Lower lobe of right lung (tissue), 2 donors: Measurements from ENCODE around the gene KSR2. TPM values are rescaled to one million over a fixed set of nuclear protein-coding genes. Genes with fewer than 3 reads are reported as not detected.
A peak's percentile ranks its signal among the peaks of the same experiment; 100 is the strongest.

ENCODE experiments used
- ATAC-seq, 2 donors: fragments of 200-7000 bp; cut with Tn5 transposase; one replicate each; pipeline ENCODE4 v1.9.1; 2020 to 2022; ENCODE audit warnings: mild to moderate bottlenecking in 2 of 2, moderate library complexity in 2 of 2
- DNase-seq: peaks from one replicate; pipeline ENCODE4 v3.0.0-alpha.2; 2020
- H3K27ac ChIP-seq: fragments of 200-600 bp; one replicate; pipeline ENCODE4 v1.8.0; 2022
- H3K27me3 ChIP-seq: fragments of 200-600 bp; one replicate; pipeline ENCODE4 v1.8.0; 2022; ENCODE audit warnings: low read depth
- H3K36me3 ChIP-seq: fragments of 200-600 bp; one replicate; pipeline ENCODE4 v1.8.0; 2022; ENCODE audit warnings: mild to moderate bottlenecking
- H3K4me1 ChIP-seq: fragments of 200-600 bp; one replicate; pipeline ENCODE4 v1.8.0; 2022
- H3K4me3 ChIP-seq: fragments of 200-600 bp; one replicate; pipeline ENCODE4 v1.8.0; 2022; ENCODE audit warnings: mild to moderate bottlenecking
- H3K9me3 ChIP-seq: fragments of 200-600 bp; one replicate; pipeline ENCODE4 v1.8.0; 2022
- CTCF ChIP-seq: fragments of 200-600 bp; IDR thresholded peaks from one replicate; pipeline ENCODE4 v1.8.0; 2022; ENCODE audit warnings: antibody characterized with exemption, mild to moderate bottlenecking
- intact Hi-C: fragments of 100-400 bp; cut with DNase I; formaldehyde crosslinking; loops from one replicate; pipeline ENCODE4 v1.11.0; 2022
- long read RNA-seq: library from polyadenylated mRNA; unstranded; transcript quantifications from one replicate; pipeline ENCODE4 v2.0.0, GENCODE V29; 2021
- total RNA-seq: library from RNA; stranded (reverse); fragmentation: NEBNext Ultra II Directional; extraction: Animal tissue kit (Norgen Biotek cat#: 25700); gene quantifications from one replicate; pipeline ENCODE4 v1.2.1, GENCODE V29; 2021
- donor health status: DM: no; HTN: yes; CAD: no; lungs with severe emphysema.

KSR2 gene
- total RNA-seq = 1.0 TPM
- long read RNA-seq, partial matches to known transcripts = 0 of 2 reads
- long read RNA-seq, other reads (novel, unspliced or antisense) = 2 of 2 reads

GRCh38 chr12:117968826-117969659 lies at the start of gene KSR2:
Gene KSR2 (minus strand): TSS chr12:117968990. CDS start chr12:117968255, 735 bp downstream.
- ATAC-seq (peak; percentile 95 to 97), DNase-seq (peak; percentile 92)
- intact Hi-C loops = no loop called here
- H3K27me3 ChIP-seq = peaks cover 29% of the 10 kb centered on the region
- no peak for TF ChIP-seq CTCF
- peak within 1 kb of the TSS; percentile 53 for H3K27ac ChIP-seq
- H3K36me3 ChIP-seq = no peaks in the 10 kb centered on the region
- H3K9me3 ChIP-seq = no peaks in the 10 kb centered on the region
- peaks cover 8% of the 10 kb centered on the region for H3K4me1 ChIP-seq
- peak within 1 kb of the TSS; percentile 54 for H3K4me3 ChIP-seq

DNA sequence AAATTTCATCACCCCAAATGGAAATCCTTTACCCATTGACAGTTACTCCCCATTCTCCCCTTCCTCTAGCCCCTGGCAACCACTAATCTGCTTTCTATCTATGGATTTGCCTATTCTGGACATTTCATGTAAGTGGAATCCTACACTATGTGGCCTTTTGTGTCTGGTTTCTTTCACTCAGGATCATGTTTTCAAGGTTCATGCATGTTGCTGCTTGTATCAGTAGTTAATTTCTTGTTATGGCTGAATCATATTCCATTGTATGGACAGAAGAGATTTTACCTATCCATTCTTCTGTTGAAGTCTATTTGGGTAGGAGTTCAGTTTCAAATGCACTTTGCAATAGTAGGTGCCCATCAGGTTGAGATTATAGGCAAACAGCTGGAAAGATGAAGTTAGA lies 49.1 kb upstream of the KSR2 start:
- ATAC-seq = no peak
- no peak overlapping the region for H3K27ac ChIP-seq
- no peak for TF ChIP-seq CTCF
- peaks cover 18% of the 10 kb centered on the region for H3K4me1 ChIP-seq
- no peak overlapping the region for H3K4me3 ChIP-seq
- H3K36me3 ChIP-seq = peaks cover 38% of the 10 kb centered on the region
- no peaks in the 10 kb centered on the region for H3K9me3 ChIP-seq
- no peak for DNase-seq
- intact Hi-C loops = no loop called here
- H3K27me3 ChIP-seq = no peaks in the 10 kb centered on the region

DNA sequence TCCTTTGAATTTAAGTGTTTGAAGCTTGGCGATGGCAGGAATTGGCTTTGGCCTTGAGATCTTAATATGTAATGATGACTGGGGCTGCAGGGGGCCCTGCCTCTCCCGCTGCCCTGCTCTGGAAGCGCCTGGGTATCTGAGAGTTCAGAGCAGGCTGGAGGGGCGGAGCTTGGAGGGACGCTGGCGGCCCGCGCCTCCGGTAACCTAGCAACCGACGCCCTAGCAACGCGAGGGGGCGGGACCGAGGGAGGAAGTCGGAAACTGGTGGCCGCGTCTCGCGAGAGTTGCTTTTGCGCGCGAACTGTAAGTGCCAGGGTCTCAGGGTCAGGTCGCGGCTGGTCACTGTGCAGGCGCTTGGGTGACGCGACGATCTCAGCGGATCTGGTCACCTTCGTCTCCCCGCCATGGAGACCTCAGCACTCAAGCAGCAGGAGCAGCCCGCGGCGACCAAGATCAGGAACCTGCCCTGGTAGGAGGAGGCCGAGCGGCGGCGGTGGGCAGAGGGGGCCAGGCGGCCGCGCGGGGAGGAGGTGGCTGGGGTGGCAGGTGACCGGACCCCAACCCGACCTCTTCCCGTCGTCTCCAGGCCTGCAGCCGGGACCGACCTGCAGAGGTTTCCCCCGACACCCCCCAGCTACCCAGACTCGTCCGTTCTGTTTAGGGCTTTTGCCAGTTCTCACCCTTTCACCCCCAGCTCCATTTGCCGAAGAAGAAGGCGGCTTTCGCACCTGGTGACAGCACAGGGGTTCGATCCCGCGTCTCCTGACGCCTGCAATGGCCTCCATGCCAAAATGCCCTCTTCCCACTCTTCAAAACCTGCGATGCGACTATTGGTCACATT lies 47.9 kb upstream of the KSR2 start, which contains the start of gene RFC5:
TSS of gene RFC5 (plus strand) at position 280 of the 841 bp plus-strand sequence. CDS start at position 405, 125 bp downstream.
- DNase-seq (peak; percentile 99), ATAC-seq (peak; percentile 98 to 100)
- H3K27me3 ChIP-seq = no peaks in the 10 kb centered on the region
- H3K4me1 ChIP-seq = peaks cover 18% of the 10 kb centered on the region
- H3K27ac ChIP-seq = peak within 1 kb of the TSS; percentile 58
- H3K4me3 ChIP-seq = peak within 1 kb of the TSS; percentile 77
- H3K9me3 ChIP-seq = no peaks in the 10 kb centered on the region
- intact Hi-C loops = no loop called here
- TF ChIP-seq CTCF = no peak
- H3K36me3 ChIP-seq = peaks cover 27% of the 10 kb centered on the region

GRCh38 chr12:118015944-118016343 lies 47.2 kb upstream of the KSR2 start:
- ATAC-seq = no peak
- Histone ChIP-seq H3K36me3 (peaks cover 21% of the 10 kb centered on the region), H3K9me3 (no peaks in the 10 kb centered on the region), H3K4me3 (peak overlapping the region; percentile 77), H3K27me3 (no peaks in the 10 kb centered on the region), H3K27ac (no peak overlapping the region), H3K4me1 (peaks cover 18% of the 10 kb centered on the region)
- intact Hi-C loops = no loop called here
- no peak for TF ChIP-seq CTCF
- no peak for DNase-seq

- no peak for TF ChIP-seq CTCF
- intact Hi-C loops = no loop called here
- Histone ChIP-seq H3K36me3 (peaks cover 15% of the 10 kb centered on the region), H3K27ac (no peak overlapping the region), H3K4me3 (no peak overlapping the region), H3K9me3 (no peaks in the 10 kb centered on the region), H3K4me1 (peaks cover 18% of the 10 kb centered on the region), H3K27me3 (no peaks in the 10 kb centered on the region)
- no peak for ATAC-seq
- no peak for DNase-seq
Observed at GRCh38 chr12:118015306-118015705, 46.5 kb upstream of the KSR2 start.
